ENCODE results near the gene TSC22D4.
"Not testable (repeated sequence)": the region's sequence is repeated elsewhere in the genome, so short reads cannot be mapped to it uniquely, and the experiment has no call there.

Gene TSC22D4

DNA sequence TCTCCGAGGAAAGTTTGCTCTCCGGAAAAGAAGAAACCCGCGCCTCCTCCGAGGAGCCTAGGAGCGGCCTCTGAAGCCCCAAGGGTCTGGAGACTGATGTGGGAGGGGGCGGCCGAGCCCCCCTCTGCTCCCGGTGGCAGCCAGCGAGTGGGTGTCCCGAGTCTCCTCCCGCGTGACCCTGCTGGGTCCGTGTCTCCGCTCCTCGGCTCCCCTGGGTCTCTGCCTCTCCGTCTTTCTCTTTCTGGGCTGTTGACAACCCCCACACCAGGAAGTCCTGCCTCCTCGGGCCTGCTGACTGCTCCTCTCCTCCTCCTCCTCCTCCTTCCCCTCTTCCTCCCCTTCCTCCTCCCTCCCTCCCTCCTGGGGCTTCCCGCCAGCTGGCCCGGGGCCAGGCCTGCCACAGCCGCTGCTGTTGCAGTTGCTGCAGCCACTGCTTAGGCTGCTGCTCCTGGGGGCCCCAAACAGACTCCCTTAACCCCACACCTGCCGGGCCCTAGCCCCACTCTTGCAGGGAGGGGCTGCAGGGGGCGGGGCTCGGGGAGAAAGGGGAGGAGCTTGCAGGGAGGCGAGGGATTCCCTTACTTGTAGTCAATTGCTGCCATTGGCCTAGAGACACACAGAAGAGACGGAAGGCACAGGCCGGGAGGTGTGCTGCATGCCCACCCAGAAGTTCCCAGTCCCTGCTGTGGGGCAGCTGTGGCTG, at the start of gene TSC22D4:
TSS of gene TSC22D4 (minus strand) at position 257 of the 703 bp plus-strand sequence. CDS start 1,176 bp downstream, outside the sequence.
- peak within 1 kb of the TSS; percentile 94 for H3K27ac Mint-ChIP-seq
- peak within 1 kb of the TSS; percentile 98 for H3K4me3 Mint-ChIP-seq
- H3K4me1 Mint-ChIP-seq (ENCODE audit: low read depth) = peaks cover 31% of the 10 kb centered on the region
- no peaks in the 10 kb centered on the region for H3K9me3 Mint-ChIP-seq
- peaks cover 20% of the 10 kb centered on the region for H3K36me3 Mint-ChIP-seq (ENCODE audit: low read depth)
- peaks cover 3% of the 10 kb centered on the region for H3K27me3 Mint-ChIP-seq (ENCODE audit: low read depth)

DNA sequence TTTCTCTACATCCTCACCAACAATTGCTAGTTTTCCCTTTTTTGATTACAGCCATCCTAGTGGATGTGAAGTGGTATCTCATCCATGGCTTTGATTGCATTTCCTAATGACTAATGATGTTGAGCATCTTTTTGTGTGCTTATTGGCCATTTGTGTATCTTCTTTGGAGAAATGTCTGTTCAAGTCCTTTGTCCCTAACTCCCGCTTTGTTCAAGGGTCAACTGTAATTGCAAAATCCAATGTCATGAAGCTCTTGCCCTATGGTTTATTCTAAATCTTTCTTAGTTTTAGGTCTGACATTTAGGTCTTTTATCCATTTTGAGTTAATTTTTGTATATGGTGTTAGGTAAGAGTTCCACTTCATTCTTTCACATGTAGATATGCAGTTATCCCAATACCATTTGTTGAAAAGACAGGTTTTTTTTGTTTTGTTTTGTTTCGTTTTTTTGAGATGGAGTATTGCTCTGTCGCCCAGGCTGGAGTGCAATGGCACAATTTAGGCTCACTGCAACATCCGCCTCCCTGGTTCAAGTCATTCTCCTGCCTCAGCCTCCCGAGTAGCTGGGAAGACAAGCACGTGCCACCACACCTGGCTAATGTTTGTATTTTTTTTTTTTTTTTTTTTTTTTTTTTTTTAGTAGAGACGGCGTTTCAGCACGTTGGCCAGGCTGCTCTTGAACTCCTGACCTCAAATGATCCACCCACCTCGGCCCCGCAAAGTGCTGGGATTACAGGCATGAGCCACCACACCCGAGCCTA, 49.3 kb upstream of the TSC22D4 start:
- not testable (repeated sequence) for H3K27me3 Mint-ChIP-seq (ENCODE audit: low read depth); H3K9me3 Mint-ChIP-seq; H3K4me3 Mint-ChIP-seq; H3K27ac Mint-ChIP-seq; H3K4me1 Mint-ChIP-seq (ENCODE audit: low read depth); H3K36me3 Mint-ChIP-seq (ENCODE audit: low read depth)

DNA sequence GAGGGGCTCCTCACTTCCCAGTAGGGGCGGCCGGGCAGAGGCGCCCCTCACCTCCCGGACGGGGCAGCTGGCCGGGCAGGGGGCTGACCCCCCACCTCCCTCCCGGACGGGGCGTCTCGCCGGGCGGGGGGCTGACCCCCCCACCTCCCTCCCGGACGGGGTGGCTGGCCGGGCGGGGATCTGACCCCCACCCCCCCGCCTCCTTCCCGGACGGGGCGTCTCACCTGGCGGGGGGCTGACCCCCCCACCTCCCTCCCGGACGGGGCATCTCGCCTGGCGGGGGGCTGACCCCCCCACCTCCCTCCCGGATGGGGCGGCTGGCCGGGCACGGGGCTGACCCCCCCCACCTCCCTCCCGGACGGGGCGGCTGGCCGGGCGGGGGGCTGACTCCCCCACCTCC, 44.2 kb upstream of the TSC22D4 start:
- not testable (repeated sequence) for H3K36me3 Mint-ChIP-seq (ENCODE audit: low read depth); H3K27me3 Mint-ChIP-seq (ENCODE audit: low read depth); H3K4me3 Mint-ChIP-seq

DNA sequence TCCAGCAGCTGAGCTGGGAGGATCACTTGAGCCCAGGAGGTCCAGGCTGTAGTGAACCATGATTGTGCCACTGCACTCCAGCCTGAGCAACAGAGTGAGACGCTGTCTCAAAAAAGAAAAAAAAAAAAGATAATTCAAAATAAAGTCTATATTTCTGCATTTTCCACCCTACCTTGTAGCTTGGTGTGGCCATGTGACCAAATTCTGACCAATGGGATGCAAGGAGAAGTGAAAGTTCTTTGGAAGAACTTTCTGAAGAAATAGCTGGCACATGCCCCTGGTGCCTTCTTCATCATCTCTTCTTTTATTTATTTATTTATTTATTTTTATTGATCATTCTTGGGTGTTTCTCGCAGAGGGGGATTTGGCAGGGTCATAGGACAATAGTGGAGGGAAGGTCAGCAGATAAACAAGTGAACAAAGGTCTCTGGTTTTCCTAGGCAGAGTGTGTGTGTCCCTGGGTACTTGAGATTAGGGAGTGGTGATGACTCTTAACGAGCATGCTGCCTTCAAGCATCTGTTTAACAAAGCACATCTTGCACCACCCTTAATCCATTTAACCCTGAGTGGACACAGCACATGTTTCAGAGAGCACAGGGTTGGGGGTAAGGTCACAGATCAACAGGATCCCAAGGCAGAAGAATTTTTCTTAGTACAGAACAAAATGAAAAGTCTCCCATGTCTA, 43.0 kb upstream of the TSC22D4 start:
- H3K36me3 Mint-ChIP-seq (ENCODE audit: low read depth); H3K27ac Mint-ChIP-seq; H3K9me3 Mint-ChIP-seq: not testable (repeated sequence)

More for the DNA sequence above, 44.2 kb upstream of the TSC22D4 start:
- H3K27ac Mint-ChIP-seq; H3K4me1 Mint-ChIP-seq (ENCODE audit: low read depth); H3K9me3 Mint-ChIP-seq: not testable (repeated sequence)

DNA sequence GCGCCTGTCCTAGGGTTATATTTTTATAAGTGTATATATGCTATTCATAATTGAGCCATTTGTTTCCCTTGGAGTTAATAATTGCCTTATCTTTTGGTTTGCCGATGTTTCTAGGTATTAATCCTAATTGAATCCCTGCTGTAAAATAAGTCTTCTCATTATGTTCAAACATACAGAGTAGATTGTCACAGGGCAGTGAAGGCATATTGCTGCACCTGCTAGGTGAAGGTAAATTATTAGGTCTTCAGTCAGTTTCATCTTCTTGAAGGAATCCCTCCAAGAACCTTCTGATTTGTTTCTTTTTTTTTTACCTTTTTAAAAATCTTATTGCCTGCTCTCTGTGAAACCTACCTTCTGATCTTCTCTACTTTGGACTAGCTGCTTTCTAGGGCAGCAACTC, 42.1 kb upstream of the TSC22D4 start:
- Mint-ChIP-seq H3K36me3 (ENCODE audit: low read depth) (no peaks in the 10 kb centered on the region), H3K9me3 (no peaks in the 10 kb centered on the region), H3K27ac (no peak overlapping the region), H3K4me3 (no peak overlapping the region), H3K27me3 (ENCODE audit: low read depth) (no peaks in the 10 kb centered on the region), H3K4me1 (ENCODE audit: low read depth) (peaks cover 8% of the 10 kb centered on the region)

More for the DNA sequence above, 43.0 kb upstream of the TSC22D4 start:
- H3K4me3 Mint-ChIP-seq; H3K4me1 Mint-ChIP-seq (ENCODE audit: low read depth); H3K27me3 Mint-ChIP-seq (ENCODE audit: low read depth): not testable (repeated sequence)

DNA sequence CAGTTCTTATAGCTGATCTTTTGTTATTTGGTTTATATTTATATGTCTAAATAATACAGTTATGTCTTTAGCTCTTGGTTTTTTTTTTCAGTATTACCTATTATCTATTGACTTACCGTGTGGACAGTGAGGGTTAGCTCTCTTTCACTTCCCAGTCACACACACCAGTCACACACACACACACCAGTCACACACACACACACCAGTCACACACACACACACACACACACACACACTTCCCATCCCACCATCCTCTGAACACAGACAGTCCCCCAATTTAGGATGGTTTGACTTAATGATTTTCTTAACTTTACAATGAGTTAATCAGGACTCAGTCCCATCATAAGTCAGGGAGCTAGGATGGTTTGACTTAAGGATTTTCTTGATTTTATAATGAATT, 41.1 kb upstream of the TSC22D4 start:
- no peak overlapping the region for H3K27ac Mint-ChIP-seq
- no peaks in the 10 kb centered on the region for H3K36me3 Mint-ChIP-seq (ENCODE audit: low read depth)
- no peaks in the 10 kb centered on the region for H3K9me3 Mint-ChIP-seq
- H3K27me3 Mint-ChIP-seq (ENCODE audit: low read depth) = no peaks in the 10 kb centered on the region
- H3K4me1 Mint-ChIP-seq (ENCODE audit: low read depth) = peaks cover 15% of the 10 kb centered on the region
- H3K4me3 Mint-ChIP-seq = no peak overlapping the region

DNA sequence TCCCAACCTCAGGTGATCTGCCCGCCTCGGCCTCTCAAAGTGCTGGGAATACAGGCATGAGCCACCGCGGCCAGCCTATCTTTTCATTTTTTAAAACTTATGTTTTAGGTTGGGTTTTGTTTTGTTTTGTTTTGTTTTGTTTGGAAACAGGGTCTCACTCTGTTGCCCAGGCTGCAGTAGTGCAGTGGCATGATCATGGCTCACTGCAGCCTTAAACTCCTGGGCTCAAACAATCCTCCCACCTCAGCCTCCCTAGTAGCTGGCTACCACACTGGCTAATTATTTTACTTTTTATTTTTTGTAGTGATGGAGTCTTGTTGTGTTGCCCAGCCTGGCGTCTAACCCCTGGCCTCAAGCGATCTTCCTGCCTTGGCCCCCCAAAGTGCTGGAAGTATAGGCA, 40.6 kb upstream of the TSC22D4 start:
- Mint-ChIP-seq H3K4me3 (no peak overlapping the region), H3K27me3 (ENCODE audit: low read depth) (no peaks in the 10 kb centered on the region), H3K27ac (no peak overlapping the region), H3K36me3 (ENCODE audit: low read depth) (no peaks in the 10 kb centered on the region), H3K9me3 (no peaks in the 10 kb centered on the region), H3K4me1 (ENCODE audit: low read depth) (peaks cover 15% of the 10 kb centered on the region)

DNA sequence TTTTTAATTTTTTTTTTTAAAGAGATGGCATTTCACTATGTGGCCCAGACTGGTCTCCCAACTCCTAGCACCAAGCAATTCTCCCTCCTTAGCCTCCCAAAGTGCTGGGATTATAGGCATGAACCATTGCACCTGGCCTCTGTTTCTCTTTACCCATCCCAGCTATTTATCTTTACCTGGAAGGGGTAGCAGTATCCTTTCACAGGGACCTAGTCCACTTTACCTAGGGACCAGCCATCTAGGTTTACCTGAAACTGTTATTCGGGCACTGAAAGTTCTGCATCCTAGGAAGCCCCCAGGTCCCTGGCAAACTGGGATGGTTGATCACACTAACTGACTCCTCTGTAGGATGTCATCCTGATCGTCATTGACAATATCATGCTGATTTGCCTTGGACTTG, 38.3 kb upstream of the TSC22D4 start:
- Mint-ChIP-seq H3K27me3 (ENCODE audit: low read depth) (no peaks in the 10 kb centered on the region), H3K4me1 (ENCODE audit: low read depth) (peaks cover 15% of the 10 kb centered on the region), H3K36me3 (ENCODE audit: low read depth) (no peaks in the 10 kb centered on the region), H3K27ac (no peak overlapping the region), H3K9me3 (no peaks in the 10 kb centered on the region), H3K4me3 (no peak overlapping the region)

DNA sequence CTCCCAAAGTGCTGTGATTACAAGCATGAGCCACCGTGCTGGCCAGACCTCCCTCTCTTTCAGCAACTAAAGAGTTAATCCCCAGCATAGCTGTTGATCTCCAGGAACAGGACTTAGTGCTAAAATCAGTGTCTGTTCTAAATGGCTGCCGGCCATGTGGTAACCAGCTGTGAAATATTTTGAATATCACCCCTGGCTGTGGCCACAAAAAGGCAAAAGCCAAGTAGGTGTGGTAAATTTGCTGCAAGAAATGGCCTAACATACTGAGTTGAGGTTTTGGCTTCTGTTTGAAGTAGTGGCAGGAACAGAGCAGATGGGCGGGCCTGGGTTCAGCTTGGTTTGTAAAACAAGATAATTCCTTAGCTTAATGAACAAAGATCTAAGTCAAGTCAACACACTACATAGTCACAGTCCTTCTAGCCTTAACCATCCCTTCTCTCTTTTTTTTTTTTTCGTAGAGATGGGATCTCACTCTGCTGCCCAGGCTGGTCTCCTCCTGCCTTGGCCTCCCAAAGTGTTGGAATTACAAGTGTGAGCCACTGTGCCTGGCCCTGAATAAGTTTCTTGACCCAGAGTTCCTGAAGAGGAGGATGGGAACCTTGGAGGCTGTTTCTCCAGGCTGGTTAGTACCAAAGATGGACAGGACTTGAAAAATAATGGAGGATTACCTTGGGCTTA, 37.3 kb upstream of the TSC22D4 start:
- Mint-ChIP-seq H3K4me3 (peak overlapping the region; percentile 1), H3K9me3 (no peaks in the 10 kb centered on the region), H3K4me1 (ENCODE audit: low read depth) (peaks cover 15% of the 10 kb centered on the region), H3K36me3 (ENCODE audit: low read depth) (no peaks in the 10 kb centered on the region), H3K27ac (no peak overlapping the region), H3K27me3 (ENCODE audit: low read depth) (no peaks in the 10 kb centered on the region)

DNA sequence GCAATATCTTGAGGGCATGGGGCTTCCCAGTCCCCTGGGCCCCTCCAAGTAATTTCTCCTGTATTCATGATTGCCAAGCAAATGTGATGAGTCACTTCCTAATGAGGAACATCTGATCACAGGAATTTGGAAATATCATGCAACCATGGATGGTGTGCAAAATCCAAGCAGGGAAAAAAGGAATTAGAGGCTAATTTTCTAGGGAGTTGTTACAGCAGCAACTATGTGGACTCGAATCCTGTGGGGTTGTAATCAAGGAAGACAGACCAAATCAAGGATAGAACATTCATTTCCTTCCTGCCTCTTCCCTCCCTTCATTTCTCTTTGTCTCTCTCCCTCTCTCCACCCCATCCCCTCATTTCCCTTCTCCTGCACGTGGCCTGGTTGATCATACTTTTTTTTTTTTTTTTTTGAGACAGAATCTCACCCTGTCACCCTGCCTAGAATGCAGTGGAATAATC, 36.1 kb upstream of the TSC22D4 start:
- Mint-ChIP-seq H3K4me1 (ENCODE audit: low read depth) (peaks cover 15% of the 10 kb centered on the region), H3K27me3 (ENCODE audit: low read depth) (no peaks in the 10 kb centered on the region), H3K9me3 (no peaks in the 10 kb centered on the region), H3K36me3 (ENCODE audit: low read depth) (no peaks in the 10 kb centered on the region), H3K4me3 (no peak overlapping the region), H3K27ac (no peak overlapping the region)

DNA sequence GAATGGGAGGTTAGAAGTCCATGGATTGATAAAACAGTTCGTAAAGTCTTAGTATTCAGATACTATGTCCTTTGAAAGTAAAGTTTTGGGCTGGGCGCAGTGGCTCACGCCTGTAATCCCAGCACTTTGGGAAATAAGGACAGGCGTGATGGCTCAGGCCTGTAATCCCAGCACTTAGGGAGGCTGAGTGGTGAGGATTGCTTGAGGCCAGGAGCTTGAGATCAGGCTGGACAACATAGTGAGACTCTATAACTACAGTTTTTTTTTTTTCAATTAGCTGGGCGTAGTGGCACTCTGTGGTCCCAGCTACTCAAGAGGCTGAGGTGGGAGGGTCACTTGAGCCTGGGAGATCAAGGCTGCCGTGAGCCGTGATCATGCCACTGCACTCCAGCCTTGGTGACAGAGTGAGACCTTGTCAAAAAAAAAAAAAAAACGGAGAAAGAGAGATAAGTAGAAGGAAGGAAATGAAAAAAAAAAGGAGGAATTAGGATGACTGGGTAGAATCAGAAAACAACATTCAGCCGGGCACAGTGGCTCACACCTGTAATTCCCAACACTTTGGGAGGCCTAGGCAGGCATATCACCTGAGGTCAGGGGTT, 34.3 kb upstream of the TSC22D4 start:
- Mint-ChIP-seq H3K4me3 (no peak overlapping the region), H3K27me3 (ENCODE audit: low read depth) (no peaks in the 10 kb centered on the region), H3K9me3 (no peaks in the 10 kb centered on the region), H3K4me1 (ENCODE audit: low read depth) (peaks cover 15% of the 10 kb centered on the region), H3K36me3 (ENCODE audit: low read depth) (no peaks in the 10 kb centered on the region), H3K27ac (no peak overlapping the region)

DNA sequence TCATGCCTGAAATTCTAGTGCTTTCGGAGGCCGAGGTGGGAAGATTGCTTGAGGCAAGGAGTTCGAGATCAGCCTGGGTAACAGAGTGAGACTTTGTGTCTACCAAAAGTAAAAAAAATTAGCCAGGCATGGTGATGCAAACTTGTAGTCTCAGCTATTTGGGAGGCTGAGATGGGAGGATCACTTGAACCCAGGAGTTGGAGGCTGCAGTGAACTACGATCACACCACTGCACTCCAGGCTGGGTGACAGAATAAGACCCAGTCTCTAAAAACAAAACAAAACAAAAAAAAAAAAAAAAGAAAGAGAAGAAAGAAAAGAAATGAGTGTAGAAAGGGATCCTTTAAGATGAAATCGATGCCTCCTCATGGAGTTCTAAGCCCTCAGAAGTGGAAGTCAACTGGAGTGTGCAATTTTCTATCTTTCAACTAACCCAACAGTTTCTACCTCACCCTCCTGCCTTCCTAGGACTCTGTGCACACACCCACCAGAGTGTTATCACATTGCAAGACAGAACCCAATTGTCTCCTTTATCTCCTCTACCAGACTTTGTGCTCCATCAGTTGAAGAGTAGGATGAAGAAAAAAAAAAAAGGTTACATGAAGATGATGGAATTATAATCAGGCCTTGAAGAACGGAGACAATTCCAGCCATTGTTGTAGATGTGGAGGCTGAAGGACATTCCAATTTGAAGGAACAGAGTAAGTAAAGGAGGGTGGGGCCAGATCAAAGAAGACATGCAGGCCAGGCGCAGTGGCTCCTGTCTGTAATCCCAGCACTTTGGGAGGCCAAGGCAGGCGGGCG, 31.6 kb upstream of the TSC22D4 start:
- Mint-ChIP-seq H3K4me1 (ENCODE audit: low read depth) (peaks cover 5% of the 10 kb centered on the region), H3K27me3 (ENCODE audit: low read depth) (peaks cover 8% of the 10 kb centered on the region), H3K27ac (no peak overlapping the region), H3K9me3 (no peaks in the 10 kb centered on the region), H3K36me3 (ENCODE audit: low read depth) (no peaks in the 10 kb centered on the region), H3K4me3 (no peak overlapping the region)

DNA sequence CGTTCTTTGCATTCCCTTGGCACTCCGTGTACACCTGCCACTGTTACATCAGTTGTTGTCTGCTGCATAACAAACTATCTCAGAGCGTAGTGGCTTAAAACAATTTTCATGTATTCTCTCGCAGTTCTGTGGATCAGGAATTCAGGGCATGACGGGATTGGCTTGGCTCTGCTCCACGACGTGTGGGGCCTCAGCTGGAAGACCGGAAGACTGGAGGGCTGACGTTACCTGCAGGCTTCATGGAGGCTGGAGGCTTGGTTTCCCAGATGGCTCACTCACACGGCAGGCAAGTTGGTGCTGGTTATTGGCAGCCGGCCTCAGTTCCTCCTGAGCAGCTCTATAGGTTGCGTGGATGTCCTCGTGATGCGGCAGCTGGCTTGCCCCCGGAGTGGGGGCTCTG, 30.2 kb upstream of the TSC22D4 start:
- H3K9me3 Mint-ChIP-seq = no peaks in the 10 kb centered on the region
- H3K4me3 Mint-ChIP-seq = no peak overlapping the region
- H3K36me3 Mint-ChIP-seq (ENCODE audit: low read depth) = no peaks in the 10 kb centered on the region
- H3K27ac Mint-ChIP-seq = no peak overlapping the region
- H3K4me1 Mint-ChIP-seq (ENCODE audit: low read depth) = peaks cover 2% of the 10 kb centered on the region
- H3K27me3 Mint-ChIP-seq (ENCODE audit: low read depth) = peaks cover 8% of the 10 kb centered on the region

Data from T-helper 1 cell treated with Interleukin-12 subunit alpha and Interleukin-12 subunit beta and Interleukin-4 antibody, amounts not matched to agents 30 μg/mL and 1 μg/mL, for 36 hours (primary cell).